VCaP (cell line): ENCODE results near the gene PDLIM5.
A peak's percentile ranks its signal among the peaks of the same experiment; 100 is the strongest.

Source experiments
- H3K27ac ChIP-seq: fragments of 450-650 bp; 2 replicates; pipeline ENCODE4 v1.5.1; 2017
- CTCF ChIP-seq: fragments of 450-650 bp; conservative IDR thresholded peaks from 2 replicates; pipeline ENCODE4 v1.5.1; 2017; ENCODE audit warnings: mild to moderate bottlenecking, moderate library complexity

PDLIM5 gene

GRCh38 chr4:94536649-94537469 lies 85.1 kb downstream of the PDLIM5 start:
- no peak overlapping the region for H3K27ac ChIP-seq
- no peak for TF ChIP-seq CTCF

GRCh38 chr4:94537921-94538628 lies 86.3 kb downstream of the PDLIM5 start:
- no peak overlapping the region for H3K27ac ChIP-seq

GRCh38 chr4:94540476-94540875 lies 88.7 kb downstream of the PDLIM5 start:
- peak overlapping the region; percentile 53 for H3K27ac ChIP-seq
- no peak for TF ChIP-seq CTCF

More at GRCh38 chr4:94537921-94538628, 86.3 kb downstream of the PDLIM5 start:
- no peak for TF ChIP-seq CTCF

GRCh38 chr4:94544811-94545210 lies 93.1 kb downstream of the PDLIM5 start:
- no peak overlapping the region for H3K27ac ChIP-seq
- TF ChIP-seq CTCF, result no peak

- H3K27ac ChIP-seq, result no peak overlapping the region
- no peak for TF ChIP-seq CTCF
Observed at GRCh38 chr4:94545296-94545695, 93.6 kb downstream of the PDLIM5 start.

- H3K27ac ChIP-seq, result no peak overlapping the region
- no peak for TF ChIP-seq CTCF
Observed at GRCh38 chr4:94546949-94547348, 95.2 kb downstream of the PDLIM5 start.

- TF ChIP-seq CTCF, result no peak
- H3K27ac ChIP-seq, result no peak overlapping the region
Observed at GRCh38 chr4:94548571-94548970, 96.8 kb downstream of the PDLIM5 start.
